Lower lobe of right lung (tissue), 2 donors: Measurements from ENCODE around the gene AKAP8L. TPM values are rescaled to one million over a fixed set of nuclear protein-coding genes. Genes with fewer than 3 reads are reported as not detected.

Experiments
- ATAC-seq, 2 donors: fragments of 200-7000 bp; cut with Tn5 transposase; one replicate each; pipeline ENCODE4 v1.9.1; 2020 to 2022; ENCODE audit warnings: mild to moderate bottlenecking in 2 of 2, moderate library complexity in 2 of 2
- DNase-seq: peaks from one replicate; pipeline ENCODE4 v3.0.0-alpha.2; 2020
- H3K27ac ChIP-seq: fragments of 200-600 bp; one replicate; pipeline ENCODE4 v1.8.0; 2022
- H3K27me3 ChIP-seq: fragments of 200-600 bp; one replicate; pipeline ENCODE4 v1.8.0; 2022; ENCODE audit warnings: low read depth
- H3K36me3 ChIP-seq: fragments of 200-600 bp; one replicate; pipeline ENCODE4 v1.8.0; 2022; ENCODE audit warnings: mild to moderate bottlenecking
- H3K4me1 ChIP-seq: fragments of 200-600 bp; one replicate; pipeline ENCODE4 v1.8.0; 2022
- H3K4me3 ChIP-seq: fragments of 200-600 bp; one replicate; pipeline ENCODE4 v1.8.0; 2022; ENCODE audit warnings: mild to moderate bottlenecking
- H3K9me3 ChIP-seq: fragments of 200-600 bp; one replicate; pipeline ENCODE4 v1.8.0; 2022
- intact Hi-C: fragments of 100-400 bp; cut with DNase I; formaldehyde crosslinking; loops from one replicate; pipeline ENCODE4 v1.11.0; 2022
- total RNA-seq: library from RNA; stranded (reverse); fragmentation: NEBNext Ultra II Directional; extraction: Animal tissue kit (Norgen Biotek cat#: 25700); gene quantifications from one replicate; pipeline ENCODE4 v1.2.1, GENCODE V29; 2021
- TF ChIP-seq, protein P1 (sequence below): fragments of 200-600 bp; IDR thresholded peaks from one replicate; pipeline ENCODE4 v1.8.0; 2022; ENCODE audit warnings: antibody characterized with exemption, mild to moderate bottlenecking
- donor health status: DM: no; HTN: yes; CAD: no; lungs with severe emphysema.

The AKAP8L gene
- total RNA-seq, 1 donor from 2014 or later: 94.2 TPM

- Histone ChIP-seq H3K27ac (no peak overlapping the region), H3K27me3 (no peaks in the 10 kb centered on the region), H3K9me3 (no peaks in the 10 kb centered on the region), H3K4me3 (no peak overlapping the region), H3K4me1 (peaks cover 36% of the 10 kb centered on the region), H3K36me3 (peaks cover 69% of the 10 kb centered on the region)
- intact Hi-C loops: no loop called here
- ATAC-seq (no peak), DNase-seq (no peak)
- TF ChIP-seq, protein P1, sequence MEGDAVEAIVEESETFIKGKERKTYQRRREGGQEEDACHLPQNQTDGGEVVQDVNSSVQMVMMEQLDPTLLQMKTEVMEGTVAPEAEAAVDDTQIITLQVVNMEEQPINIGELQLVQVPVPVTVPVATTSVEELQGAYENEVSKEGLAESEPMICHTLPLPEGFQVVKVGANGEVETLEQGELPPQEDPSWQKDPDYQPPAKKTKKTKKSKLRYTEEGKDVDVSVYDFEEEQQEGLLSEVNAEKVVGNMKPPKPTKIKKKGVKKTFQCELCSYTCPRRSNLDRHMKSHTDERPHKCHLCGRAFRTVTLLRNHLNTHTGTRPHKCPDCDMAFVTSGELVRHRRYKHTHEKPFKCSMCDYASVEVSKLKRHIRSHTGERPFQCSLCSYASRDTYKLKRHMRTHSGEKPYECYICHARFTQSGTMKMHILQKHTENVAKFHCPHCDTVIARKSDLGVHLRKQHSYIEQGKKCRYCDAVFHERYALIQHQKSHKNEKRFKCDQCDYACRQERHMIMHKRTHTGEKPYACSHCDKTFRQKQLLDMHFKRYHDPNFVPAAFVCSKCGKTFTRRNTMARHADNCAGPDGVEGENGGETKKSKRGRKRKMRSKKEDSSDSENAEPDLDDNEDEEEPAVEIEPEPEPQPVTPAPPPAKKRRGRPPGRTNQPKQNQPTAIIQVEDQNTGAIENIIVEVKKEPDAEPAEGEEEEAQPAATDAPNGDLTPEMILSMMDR: no peak
Measured at GRCh38 chr19:15426485-15427349, 7.9 kb upstream of the AKAP8L start.

GRCh38 chr19:15425321-15425950, 6.6 kb upstream of the AKAP8L start:
- Histone ChIP-seq H3K9me3 (no peaks in the 10 kb centered on the region), H3K27me3 (no peaks in the 10 kb centered on the region), H3K36me3 (peaks cover 69% of the 10 kb centered on the region), H3K27ac (no peak overlapping the region), H3K4me1 (peaks cover 25% of the 10 kb centered on the region), H3K4me3 (no peak overlapping the region)
- ATAC-seq: no peak
- no peak for DNase-seq
- intact Hi-C loops: no loop called here
- TF ChIP-seq, protein P1: no peak

GRCh38 chr19:15424692-15425272, 6.0 kb upstream of the AKAP8L start:
- H3K36me3 ChIP-seq: peaks cover 69% of the 10 kb centered on the region
- no peaks in the 10 kb centered on the region for H3K27me3 ChIP-seq
- TF ChIP-seq, protein P1: no peak
- peaks cover 18% of the 10 kb centered on the region for H3K4me1 ChIP-seq
- H3K27ac ChIP-seq: no peak overlapping the region
- intact Hi-C loops: no loop called here
- DNase-seq: no peak
- no peaks in the 10 kb centered on the region for H3K9me3 ChIP-seq
- ATAC-seq: no peak
- no peak overlapping the region for H3K4me3 ChIP-seq

- ATAC-seq (no peak), DNase-seq (no peak)
- H3K27ac ChIP-seq: no peak overlapping the region
- no peaks in the 10 kb centered on the region for H3K27me3 ChIP-seq
- TF ChIP-seq, protein P1: no peak
- H3K4me3 ChIP-seq: no peak overlapping the region
- peaks cover 16% of the 10 kb centered on the region for H3K4me1 ChIP-seq
- H3K9me3 ChIP-seq: no peaks in the 10 kb centered on the region
- intact Hi-C loops: no loop called here
- H3K36me3 ChIP-seq: peaks cover 64% of the 10 kb centered on the region
Measured at GRCh38 chr19:15424121-15424520, 5.3 kb upstream of the AKAP8L start.

DNA sequence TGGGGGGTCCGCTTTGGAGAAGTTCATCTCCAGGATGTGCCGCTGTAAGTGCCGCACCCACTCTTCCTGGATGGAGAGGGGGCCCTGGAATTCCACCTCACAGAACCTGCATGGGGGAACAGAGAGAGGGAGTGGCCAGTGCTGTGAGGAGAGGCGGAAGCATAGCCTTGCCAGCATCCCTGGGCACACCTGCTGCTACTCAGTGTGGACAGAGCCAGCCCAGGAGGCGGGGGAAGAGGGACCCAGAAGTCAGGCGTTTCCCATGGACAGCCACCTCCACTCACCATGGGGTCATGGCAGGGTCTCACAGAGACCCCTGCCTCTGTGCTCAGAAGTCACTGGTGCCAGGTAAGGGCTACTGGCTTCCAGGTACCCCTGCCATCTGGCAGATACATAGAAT, 4.3 kb upstream of the AKAP8L start:
- Histone ChIP-seq H3K4me1 (peaks cover 16% of the 10 kb centered on the region), H3K9me3 (no peaks in the 10 kb centered on the region), H3K4me3 (no peak overlapping the region), H3K27me3 (no peaks in the 10 kb centered on the region), H3K27ac (no peak overlapping the region), H3K36me3 (peaks cover 56% of the 10 kb centered on the region)
- ATAC-seq (no peak), DNase-seq (no peak)
- intact Hi-C loops: no loop called here
- TF ChIP-seq, protein P1: no peak
